Smooth muscle cell of bladder (primary cell): ENCODE results near the gene ASIC4. TPM values are rescaled to one million over a fixed set of nuclear protein-coding genes. Genes with fewer than 3 reads are reported as not detected.

Experiments used
- total RNA-seq: library from RNA; depleted of rRNA; stranded (reverse); fragments of >200 nt; gene quantifications from 2 replicates; pipeline ENCODE4 v1.2.3, GENCODE V29; 2014

Gene ASIC4
- under 0.01 and 0.37 TPM in 2 replicates for total RNA-seq

GRCh38 chr2:219514196-219514761 is at the start of gene ASIC4:
TSS of gene ASIC4 (plus strand) at chr2:219514482. CDS start at chr2:219514725, 243 bp downstream.

GRCh38 chr2:219498280-219499057 is 15.8 kb upstream of the ASIC4 start, which contains the start of gene GMPPA:
TSS of gene GMPPA (plus strand) at chr2:219498891. CDS start at chr2:219499976, 1,085 bp downstream.

GRCh38 chr2:219543596-219544358 is 29.5 kb downstream of the ASIC4 start, which contains the start of the genes CHPF and TMEM198:
TSS of gene CHPF (minus strand) at chr2:219543809. CDS start at chr2:219543538, 271 bp downstream.
TSS of gene TMEM198 (plus strand) at chr2:219544028. CDS start at chr2:219544728, 700 bp downstream.

GRCh38 chr2:219571311-219572236 is 57.3 kb downstream of the ASIC4 start, which contains the start of gene OBSL1:
TSS of gene OBSL1 (minus strand) at chr2:219571539. CDS start at chr2:219571232, 307 bp downstream.

GRCh38 chr2:219572237-219573001 is 58.1 kb downstream of the ASIC4 start, which contains the start of gene INHA:
TSS of gene INHA (plus strand) at chr2:219572310. CDS start at chr2:219572375, 65 bp downstream.

Other genes with a start within 250 kb of the ASIC4 start
- 33.0 and 47.1 TPM in 2 replicates for gene DNAJB2, start 235.1 kb upstream of the ASIC4 start, total RNA-seq
- 6.4 and 57.0 TPM in 2 replicates for gene PTPRN, start 205.1 kb upstream of the ASIC4 start, total RNA-seq
- gene RESP18, start 181.7 kb upstream of the ASIC4 start, total RNA-seq: not detected in 2 replicates
- 106 and 116 TPM in 2 replicates for gene DNPEP, start 126.6 kb upstream of the ASIC4 start, total RNA-seq
- gene DES, start 96.1 kb upstream of the ASIC4 start, total RNA-seq: 0.71 and 3.7 TPM in 2 replicates
- 3.7 and 9.8 TPM in 2 replicates for gene SPEG, start 79.6 kb upstream of the ASIC4 start, total RNA-seq
- gene GMPPA, start 15.6 kb upstream of the ASIC4 start, total RNA-seq: 51.2 and 63.9 TPM in 2 replicates
- 74.4 and 134 TPM in 2 replicates for gene CHPF, start 29.3 kb downstream of the ASIC4 start, total RNA-seq
- 1.3 and 1.8 TPM in 2 replicates for gene TMEM198, start 29.5 kb downstream of the ASIC4 start, total RNA-seq
- gene OBSL1, start 57.1 kb downstream of the ASIC4 start, total RNA-seq: 37.8 and 56.8 TPM in 2 replicates
- 0.28 and 0.46 TPM in 2 replicates for gene INHA, start 57.8 kb downstream of the ASIC4 start, total RNA-seq
- gene STK11IP, start 83.4 kb downstream of the ASIC4 start, total RNA-seq: 11.4 and 17.0 TPM in 2 replicates
- 2.0 and 2.1 TPM in 2 replicates for gene SLC4A3, start 113.1 kb downstream of the ASIC4 start, total RNA-seq